GM18951 (cell line): Measurements from ENCODE around the gene CCDC82.

Experiments
- POLR2A ChIP-seq: IDR thresholded peaks from 4 replicates; pipeline ENCODE4 v1.6.1; 2011; ENCODE audit warnings: mild to moderate bottlenecking; ENCODE audit not compliant: insufficient read length, insufficient read depth; ENCODE audit errors: extremely low read depth
- in situ Hi-C: fragments of 300-500 bp; cut with MboI; formaldehyde crosslinking; loops from one replicate; pipeline ENCODE4 v1.12.0; 2022; ENCODE audit warnings: low sequenced_read_pairs, mixed read lengths, inconsistent platforms; ENCODE audit not compliant: unreplicated experiment

The CCDC82 gene

GRCh38 chr11:96303064-96303463 is 86.6 kb downstream of the CCDC82 start:
- TF ChIP-seq POLR2A, result no peak
- in situ Hi-C loops, result no loop called here
